ENCODE data around the gene RPAP3. TPM values are rescaled to one million over a fixed set of nuclear protein-coding genes. Genes with fewer than 3 reads are reported as not detected.
A peak's percentile ranks its signal among the peaks of the same experiment; 100 is the strongest.

The RPAP3 gene
- total and polyA plus RNA-seq, 9 of the 15 experiments (the other 6 are each of a cell fraction or from before 2014, with no cell fraction given): 40.0 to 92.1 (median 54.1) TPM

DNA sequence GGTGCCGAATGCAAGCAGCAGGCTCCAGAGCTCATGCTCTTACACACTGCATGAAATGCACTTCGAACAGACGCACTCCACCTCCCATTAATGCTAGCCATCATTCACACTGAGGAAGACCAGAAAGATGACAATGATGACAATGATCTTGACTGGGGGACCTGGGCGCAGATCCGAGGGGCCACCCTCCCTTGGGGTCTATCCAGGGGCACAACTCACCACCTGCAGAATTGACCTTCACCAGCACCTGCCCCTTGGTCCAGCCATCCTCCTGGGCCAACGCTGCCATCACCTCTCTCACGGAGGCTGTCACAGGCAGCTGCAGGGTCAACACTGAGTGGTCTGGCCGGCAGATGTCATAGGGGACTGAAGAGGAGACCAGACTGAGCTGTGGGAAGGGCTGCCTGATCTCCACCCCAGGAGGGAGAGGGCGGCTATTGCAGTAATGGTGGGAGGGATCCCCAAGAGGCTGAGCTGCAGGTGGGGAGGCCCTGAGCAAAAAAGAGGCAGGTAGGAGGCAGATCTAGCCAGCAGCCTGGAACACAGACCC lies 37.6 kb upstream of the RPAP3 start:
- no peak overlapping the region for H3K27ac ChIP-seq (ENCODE audit: extremely low read depth, low read depth, low read length)
- intact Hi-C loops (cut with micrococcal nuclease) (loop anchor here (2.0 kb wide), 1 partner anchor 27 kb away; no protein-coding TSS in a partner anchor), in situ Hi-C loops (cut with MboI) (no loop called here)
- no peak for ATAC-seq
- no TSS peak for BruUV-seq (replicated peaks)
- H3K9me3 ChIP-seq (replicated peaks; ENCODE audit: control insufficient read depth, insufficient read depth, low read depth, low read length): no peaks in the 10 kb centered on the region
- H3K27me3 ChIP-seq (ENCODE audit: control insufficient read depth in 2 of 2, insufficient read depth in 2 of 2, low read length in 2 of 2): peaks cover 16 to 51% of the 10 kb centered on the region in 2 experiments
- no peaks in the 10 kb centered on the region for H3K79me2 ChIP-seq (ENCODE audit: control insufficient read depth, insufficient read depth, low read length)
- FAIRE-seq: no peak
- no peak overlapping the region for H3K4me3 ChIP-seq
- DNase-seq (ENCODE audit: extremely low read depth in 1 of 4, low spot score in 3 of 4): no peak
- peak overlapping the region in 1 of 2 experiments; percentile 81; a peak in 2 of 4 replicates for H3K9ac ChIP-seq (ENCODE audit: insufficient read depth in 1 of 2, low read depth in 2 of 2, low read length in 2 of 2)
- H3K9me1 ChIP-seq (ENCODE audit: control insufficient read depth, insufficient read depth, low read length): no peaks in the 10 kb centered on the region
- H3K4me2 ChIP-seq (ENCODE audit: insufficient read depth, low read length): no peak overlapping the region
- CTCF ChIA-PET (ENCODE audit: low intra/inter-chr PET ratio): interaction anchor here (0.6 to 5.5 kb wide), 10 partner anchors 16 to 446 kb away, joined by 3 to 59 read pairs (median 8); partner anchors contain the start of gene SLC48A1
- WGBS (ENCODE audit: insufficient coverage, low coverage, missing lambda C conversion rate): 36% methylated on average over 9 of the region's 9 CpGs
- POLR2A ChIA-PET: interaction anchor here (0.6 to 2.0 kb wide), 7 partner anchors 10 to 211 kb away, joined by 3 to 5 read pairs (median 3); no protein-coding TSS in a partner anchor
- H2AFZ ChIP-seq (ENCODE audit: low read depth, low read length): no peak overlapping the region
- no peak for TF ChIP-seq POLR2AphosphoS2 (IDR thresholded peaks at IDR 0.05; ENCODE audit: low read length)
- TF ChIP-seq XRCC5 (IDR thresholded peaks at IDR 0.05; ENCODE audit: low read depth, low read length): no peak
- no peaks in the 10 kb centered on the region; the same call in 1 of the 2 replicates for H4K20me1 ChIP-seq (replicated peaks; ENCODE audit: control insufficient read depth, insufficient read depth, low read length)
- H3K36me3 ChIP-seq (ENCODE audit: control insufficient read depth, insufficient read depth, low read length): no peaks in the 10 kb centered on the region
- peaks cover 27 to 51% of the 10 kb centered on the region in 2 experiments for H3K4me1 ChIP-seq (replicated peaks in 1 of 2; ENCODE audit: control insufficient read depth in 2 of 2, insufficient read depth in 2 of 2, low read length in 2 of 2)

DNA sequence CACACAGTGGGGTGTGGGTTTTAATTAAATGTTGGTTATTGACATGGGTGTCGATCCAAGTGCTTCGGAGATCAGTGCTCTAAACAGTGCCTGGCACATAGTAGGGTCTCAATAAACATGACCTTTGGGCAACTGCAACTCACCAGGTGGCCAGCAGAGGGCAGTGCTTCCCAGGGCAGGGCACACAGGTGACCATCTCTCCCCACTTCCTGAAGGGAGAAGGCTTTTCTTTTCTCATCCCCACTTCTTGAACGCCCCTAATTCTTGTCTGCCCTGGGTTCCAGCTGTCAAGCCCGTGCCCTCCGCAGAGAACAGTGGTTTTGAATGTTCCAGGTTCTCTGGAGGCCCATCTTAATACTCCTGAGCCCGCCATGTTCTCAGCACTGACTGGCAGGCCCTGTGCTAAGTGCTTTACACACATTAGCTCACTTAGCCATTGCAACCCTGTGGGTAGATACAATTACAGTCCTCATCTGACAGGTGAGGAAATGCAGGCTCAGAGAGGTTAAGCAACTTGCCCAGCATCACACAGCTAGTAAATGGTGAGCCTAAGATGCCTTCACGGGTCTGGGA lies 36.5 kb upstream of the RPAP3 start:
- BruUV-seq (replicated peaks): no TSS peak
- H3K4me2 ChIP-seq (ENCODE audit: insufficient read depth, low read length): no peak overlapping the region
- in situ Hi-C loops (cut with MboI): no loop called here
- TF ChIP-seq POLR2AphosphoS5 (IDR thresholded peaks at IDR 0.05; ENCODE audit: control insufficient read depth, insufficient read depth, low read depth, low read length) (no peak), CHD4 (IDR thresholded peaks at IDR 0.05; ENCODE audit: insufficient read depth, insufficient replicate concordance, low read depth, low read length, poor library complexity, severe bottlenecking) (no peak), HDAC3 (IDR thresholded peaks at IDR 0.05; ENCODE audit: borderline replicate concordance, partially characterized antibody) (no peak), XRCC4 (IDR thresholded peaks at IDR 0.05; ENCODE audit: extremely low read depth, insufficient read depth, insufficient read length) (no peak), DMBX1 (CRISPR knock-in tag; IDR thresholded peaks at IDR 0.05; ENCODE audit: borderline replicate concordance) (no peak), DNMT1 (IDR thresholded peaks at IDR 0.05) (no peak), NR2C2 (CRISPR knock-in tag; IDR thresholded peaks at IDR 0.05) (peak; percentile 43; the same call in 1 of the 2 replicates), NR2C2 (tag; IDR thresholded peaks at IDR 0.05) (no peak)
- TF ChIP-seq, protein P1, sequence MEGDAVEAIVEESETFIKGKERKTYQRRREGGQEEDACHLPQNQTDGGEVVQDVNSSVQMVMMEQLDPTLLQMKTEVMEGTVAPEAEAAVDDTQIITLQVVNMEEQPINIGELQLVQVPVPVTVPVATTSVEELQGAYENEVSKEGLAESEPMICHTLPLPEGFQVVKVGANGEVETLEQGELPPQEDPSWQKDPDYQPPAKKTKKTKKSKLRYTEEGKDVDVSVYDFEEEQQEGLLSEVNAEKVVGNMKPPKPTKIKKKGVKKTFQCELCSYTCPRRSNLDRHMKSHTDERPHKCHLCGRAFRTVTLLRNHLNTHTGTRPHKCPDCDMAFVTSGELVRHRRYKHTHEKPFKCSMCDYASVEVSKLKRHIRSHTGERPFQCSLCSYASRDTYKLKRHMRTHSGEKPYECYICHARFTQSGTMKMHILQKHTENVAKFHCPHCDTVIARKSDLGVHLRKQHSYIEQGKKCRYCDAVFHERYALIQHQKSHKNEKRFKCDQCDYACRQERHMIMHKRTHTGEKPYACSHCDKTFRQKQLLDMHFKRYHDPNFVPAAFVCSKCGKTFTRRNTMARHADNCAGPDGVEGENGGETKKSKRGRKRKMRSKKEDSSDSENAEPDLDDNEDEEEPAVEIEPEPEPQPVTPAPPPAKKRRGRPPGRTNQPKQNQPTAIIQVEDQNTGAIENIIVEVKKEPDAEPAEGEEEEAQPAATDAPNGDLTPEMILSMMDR (IDR thresholded peaks at IDR 0.05 in 2 of 3, conservative IDR thresholded peaks at IDR 0.05 in 1 of 3; ENCODE audit: insufficient read depth in 2 of 3, low read depth in 1 of 3, low read length in 3 of 3): peak; percentile 93 to 98 (median 97)

More for the DNA sequence above, 36.5 kb upstream of the RPAP3 start:
- Histone ChIP-seq H3K27ac (ENCODE audit: extremely low read depth, low read depth, low read length) (no peak overlapping the region), H2AFZ (ENCODE audit: low read depth, low read length) (no peak overlapping the region), H3K79me2 (ENCODE audit: control insufficient read depth, insufficient read depth, low read length) (no peaks in the 10 kb centered on the region), H3K36me3 (ENCODE audit: control insufficient read depth, insufficient read depth, low read length) (no peaks in the 10 kb centered on the region), H4K20me1 (replicated peaks; ENCODE audit: control insufficient read depth, insufficient read depth, low read length) (no peaks in the 10 kb centered on the region; the same call in 1 of the 2 replicates), H3K27me3 (ENCODE audit: control insufficient read depth in 2 of 2, insufficient read depth in 2 of 2, low read length in 2 of 2) (peaks cover 7 to 41% of the 10 kb centered on the region in 2 experiments), H3K9me3 (replicated peaks; ENCODE audit: control insufficient read depth, insufficient read depth, low read depth, low read length) (no peaks in the 10 kb centered on the region), H3K9ac (ENCODE audit: insufficient read depth in 1 of 2, low read depth in 2 of 2, low read length in 2 of 2) (no peak overlapping the region), H3K4me3 (no peak overlapping the region), H3K4me1 (replicated peaks in 1 of 2; ENCODE audit: control insufficient read depth in 2 of 2, insufficient read depth in 2 of 2, low read length in 2 of 2) (peaks cover 27 to 54% of the 10 kb centered on the region in 2 experiments), H3K9me1 (ENCODE audit: control insufficient read depth, insufficient read depth, low read length) (no peaks in the 10 kb centered on the region)
- WGBS (ENCODE audit: insufficient coverage, low coverage, missing lambda C conversion rate): 25% methylated on average over 7 of the region's 7 CpGs
- FAIRE-seq (peak; percentile 98), ATAC-seq (peak; percentile 57), DNase-seq (ENCODE audit: extremely low read depth in 1 of 4, low spot score in 3 of 4) (peak; percentile 71 to 76 (median 74))
- ChIA-PET CTCF (ENCODE audit: low intra/inter-chr PET ratio) (interaction anchor here (0.6 to 5.5 kb wide), 9 partner anchors 17 to 221 kb away, joined by 4 to 59 read pairs (median 6); partner anchors contain the start of genes SLC48A1 and TMEM106C), POLR2A (interaction anchor here (0.6 to 3.8 kb wide), 4 partner anchors 9 to 96 kb away, joined by 3 to 11 read pairs (median 5); no protein-coding TSS in a partner anchor)
- intact Hi-C loops (cut with micrococcal nuclease): loop anchor here (1.0 to 2.0 kb wide), 3 partner anchors 26 to 95 kb away; no protein-coding TSS in a partner anchor

Data from K562 (cell line).